Panc1 (cell line): Measurements from ENCODE around the gene PRKD2. TPM values are rescaled to one million over a fixed set of nuclear protein-coding genes. Genes with fewer than 3 reads are reported as not detected.

ENCODE experiments used
- ATAC-seq: fragments of 200-7000 bp; cut with Tn5 transposase; 2 replicates; pipeline ENCODE4 v1.9.1; 2020; ENCODE audit warnings: mild to moderate bottlenecking, moderate library complexity
- BruUV-seq: library from RNA; stranded (reverse); fragments of 400-500 nt; replicated peaks from 2 replicates; lab custom pipeline; 2021; lab: Mats Ljungman, UMichigan
- CTCF ChIA-PET: fragments of 300-600 bp; sonication (Branson Sonifier 250); formaldehyde crosslinking; loops from one replicate; lab custom pipeline; 2022; ENCODE audit warnings: antibody characterized with exemption; lab: Charles Lee
- POLR2A ChIA-PET: fragments of 300-600 bp; sonication (Branson Sonifier 250); formaldehyde crosslinking; loops from one replicate; lab custom pipeline; 2022; ENCODE audit warnings: antibody characterized with exemption; lab: Charles Lee
- DNase-seq: peaks from one replicate; pipeline ENCODE4 v3.0.0-alpha.2; 2010; ENCODE audit warnings: low read depth, low spot score
- H3K27ac ChIP-seq: 2 replicates; pipeline ENCODE4 v1.5.1; 2011; ENCODE audit warnings: mild to moderate bottlenecking, low read length, inconsistent platforms
- H3K27me3 ChIP-seq: fragments of 200-500 bp; sonication (Bioruptor generic); 2 replicates; pipeline ENCODE4 v1.6.0; 2014; ENCODE audit warnings: low read length, inconsistent platforms; ENCODE audit not compliant: control insufficient read depth, insufficient read depth
- H3K36me3 ChIP-seq: fragments of 200-500 bp; sonication (Bioruptor generic); 2 replicates; pipeline ENCODE4 v1.5.1; 2014; ENCODE audit warnings: inconsistent platforms, mild to moderate bottlenecking, low read length, moderate library complexity; ENCODE audit not compliant: control insufficient read depth, insufficient read depth
- H3K4me1 ChIP-seq: 2 replicates; pipeline ENCODE4 v1.5.1; 2011; ENCODE audit warnings: inconsistent platforms, mild to moderate bottlenecking, low read length, moderate library complexity; ENCODE audit not compliant: control insufficient read depth, insufficient read depth
- H3K4me3 ChIP-seq, 2 experiments: 2 replicates each; pipeline ENCODE4 v1.5.1; 2011 to 2012; ENCODE audit warnings: low read depth in 2 of 2, low read length in 2 of 2, mild to moderate bottlenecking in 2 of 2, inconsistent platforms in 1 of 2, moderate library complexity in 1 of 2
- H3K9me3 ChIP-seq: fragments of 200-500 bp; sonication (Bioruptor generic); 2 replicates; pipeline ENCODE4 v1.5.1; 2014; ENCODE audit warnings: low read depth, mild to moderate bottlenecking, inconsistent platforms, low read length, moderate library complexity; ENCODE audit not compliant: control insufficient read depth, insufficient read depth
- CTCF ChIP-seq: fragments of 450-650 bp; IDR thresholded peaks from 2 replicates; pipeline ENCODE4 v1.5.1; 2017; ENCODE audit warnings: mild to moderate bottlenecking
- POLR2AphosphoS5 ChIP-seq: IDR thresholded peaks from 2 replicates; pipeline ENCODE4 v1.6.1; 2012; ENCODE audit warnings: mild to moderate bottlenecking, low read depth, low read length, moderate library complexity
- REST ChIP-seq, 2 experiments: IDR thresholded peaks; 2 replicates each; pipeline ENCODE4 v1.6.1; 2011 to 2012; ENCODE audit warnings: low read depth in 2 of 2, control low read depth in 1 of 2, low read length in 1 of 2, mild to moderate bottlenecking in 1 of 2, moderate library complexity in 1 of 2; ENCODE audit not compliant: insufficient read depth in 1 of 2
- SIN3A ChIP-seq: IDR thresholded peaks from 2 replicates; pipeline ENCODE4 v1.6.1; 2012; ENCODE audit warnings: low read depth, mild to moderate bottlenecking, low read length, moderate library complexity, borderline replicate concordance; ENCODE audit not compliant: insufficient read depth
- TCF7L2 ChIP-seq: IDR thresholded peaks from 2 replicates; pipeline ENCODE4 v1.6.1; 2011; ENCODE audit warnings: mild to moderate bottlenecking, low read depth, low read length, inconsistent platforms
- in situ Hi-C: cut with HindIII; loops from 2 replicates; pipeline ENCODE4 v1.10.0; 2016; ENCODE audit warnings: low sequenced_read_pairs, low pct_unique_long_range_greater_than_20kb
- intact Hi-C: fragments of 100-400 bp; cut with micrococcal nuclease; formaldehyde crosslinking; loops from one replicate; pipeline ENCODE4 v1.10.0; 2022; ENCODE audit not compliant: unreplicated experiment
- total RNA-seq: library from RNA; stranded (reverse); gene quantifications from one replicate; pipeline ENCODE4 v1.2.1, GENCODE V29; 2021; ENCODE audit not compliant: unreplicated experiment

The PRKD2 gene
- total RNA-seq, 1 experiment from 2014 or later, result 41.2 TPM

GRCh38 chr19:46715620-46715974, 1.3 kb downstream of the PRKD2 start:
- Histone ChIP-seq H3K4me3 (peak overlapping the region; percentile 71 to 74), H3K27me3 (no peaks in the 10 kb centered on the region), H3K9me3 (no peaks in the 10 kb centered on the region), H3K36me3 (peaks cover 5% of the 10 kb centered on the region; the same call in 1 of the 2 replicates), H3K27ac (peak overlapping the region; percentile 89), H3K4me1 (peaks cover 5% of the 10 kb centered on the region)
- DNase-seq, result no peak
- no peak for ATAC-seq
- ChIA-PET CTCF (no interaction called here), POLR2A (no interaction called here)
- BruUV-seq, result TSS peak; percentile 54
- intact Hi-C loops (no loop called here), in situ Hi-C loops (no loop called here)
- no peak for TF ChIP-seq SIN3A
- no peak for TF ChIP-seq TCF7L2
- no peak for TF ChIP-seq POLR2AphosphoS5
- TF ChIP-seq CTCF, result no peak
- TF ChIP-seq REST (IDR thresholded peaks at IDR 0.05; ENCODE audit: insufficient read depth in 1 of 2, low read depth in 2 of 2, low read length in 1 of 2), result no peak

GRCh38 chr19:46714444-46715106, 2.3 kb downstream of the PRKD2 start:
- ATAC-seq, result peak; percentile 27; the same call in 1 of the 2 replicates
- Histone ChIP-seq H3K27me3 (no peaks in the 10 kb centered on the region), H3K36me3 (peaks cover 5% of the 10 kb centered on the region; the same call in 1 of the 2 replicates), H3K4me1 (peaks cover 5% of the 10 kb centered on the region), H3K9me3 (no peaks in the 10 kb centered on the region), H3K4me3 (peak overlapping the region; percentile 71 to 74), H3K27ac (peak overlapping the region; percentile 89)
- intact Hi-C loops (no loop called here), in situ Hi-C loops (no loop called here)
- ChIA-PET POLR2A (interaction anchor here (0.6 kb wide), 1 partner anchor 406 kb away, joined by 9 read pairs; no protein-coding TSS in a partner anchor), CTCF (interaction anchor here (0.5 kb wide), 2 partner anchors 28 to 77 kb away, joined by 3 read pairs; no protein-coding TSS in a partner anchor)
- TF ChIP-seq SIN3A (no peak), TCF7L2 (no peak), POLR2AphosphoS5 (no peak)
- BruUV-seq, result no TSS peak
- no peak for DNase-seq
